Measurements from ENCODE around the gene KDM6A. TPM values are rescaled to one million over a fixed set of nuclear protein-coding genes. Genes with fewer than 3 reads are reported as not detected.
A peak's percentile ranks its signal among the peaks of the same experiment; 100 is the strongest.

The KDM6A gene
- total and polyA plus RNA-seq, 8 donors, result 21.1 to 75.0 (median 49.2) TPM

DNA sequence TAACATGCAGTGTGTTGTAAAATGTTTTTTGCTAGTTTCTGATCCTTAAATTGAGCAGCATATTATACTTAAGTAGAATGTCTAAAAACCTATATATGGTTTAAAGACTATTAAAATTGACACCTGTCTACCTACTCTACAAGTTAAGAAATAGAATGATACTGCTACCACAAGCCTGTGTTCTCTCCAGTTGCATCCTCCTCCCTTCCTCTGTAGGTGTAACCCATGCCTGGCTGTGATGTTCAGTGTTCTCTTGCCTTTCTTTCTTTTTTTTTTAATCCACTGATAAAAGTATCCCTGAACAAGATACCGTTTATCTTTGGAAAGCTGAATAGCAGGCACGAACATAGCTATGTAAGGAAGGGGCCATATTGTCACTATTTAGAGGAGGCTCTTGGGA, 99.1 kb downstream of the KDM6A start:
- Histone ChIP-seq H3K27me3 (no peaks in the 10 kb centered on the region), H3K36me3 (no peaks in the 10 kb centered on the region), H3K4me1 (no peaks in the 10 kb centered on the region), H3K4me3 (no peak overlapping the region), H3K9me3 (no peaks in the 10 kb centered on the region), H3K27ac (no peak overlapping the region)
- TF ChIP-seq, protein P1, sequence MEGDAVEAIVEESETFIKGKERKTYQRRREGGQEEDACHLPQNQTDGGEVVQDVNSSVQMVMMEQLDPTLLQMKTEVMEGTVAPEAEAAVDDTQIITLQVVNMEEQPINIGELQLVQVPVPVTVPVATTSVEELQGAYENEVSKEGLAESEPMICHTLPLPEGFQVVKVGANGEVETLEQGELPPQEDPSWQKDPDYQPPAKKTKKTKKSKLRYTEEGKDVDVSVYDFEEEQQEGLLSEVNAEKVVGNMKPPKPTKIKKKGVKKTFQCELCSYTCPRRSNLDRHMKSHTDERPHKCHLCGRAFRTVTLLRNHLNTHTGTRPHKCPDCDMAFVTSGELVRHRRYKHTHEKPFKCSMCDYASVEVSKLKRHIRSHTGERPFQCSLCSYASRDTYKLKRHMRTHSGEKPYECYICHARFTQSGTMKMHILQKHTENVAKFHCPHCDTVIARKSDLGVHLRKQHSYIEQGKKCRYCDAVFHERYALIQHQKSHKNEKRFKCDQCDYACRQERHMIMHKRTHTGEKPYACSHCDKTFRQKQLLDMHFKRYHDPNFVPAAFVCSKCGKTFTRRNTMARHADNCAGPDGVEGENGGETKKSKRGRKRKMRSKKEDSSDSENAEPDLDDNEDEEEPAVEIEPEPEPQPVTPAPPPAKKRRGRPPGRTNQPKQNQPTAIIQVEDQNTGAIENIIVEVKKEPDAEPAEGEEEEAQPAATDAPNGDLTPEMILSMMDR (IDR thresholded peaks at IDR 0.05), result no peak
- DNase-seq (no peak), ATAC-seq (no peak)
- intact Hi-C loops (cut with DNase I), result no loop called here

DNA sequence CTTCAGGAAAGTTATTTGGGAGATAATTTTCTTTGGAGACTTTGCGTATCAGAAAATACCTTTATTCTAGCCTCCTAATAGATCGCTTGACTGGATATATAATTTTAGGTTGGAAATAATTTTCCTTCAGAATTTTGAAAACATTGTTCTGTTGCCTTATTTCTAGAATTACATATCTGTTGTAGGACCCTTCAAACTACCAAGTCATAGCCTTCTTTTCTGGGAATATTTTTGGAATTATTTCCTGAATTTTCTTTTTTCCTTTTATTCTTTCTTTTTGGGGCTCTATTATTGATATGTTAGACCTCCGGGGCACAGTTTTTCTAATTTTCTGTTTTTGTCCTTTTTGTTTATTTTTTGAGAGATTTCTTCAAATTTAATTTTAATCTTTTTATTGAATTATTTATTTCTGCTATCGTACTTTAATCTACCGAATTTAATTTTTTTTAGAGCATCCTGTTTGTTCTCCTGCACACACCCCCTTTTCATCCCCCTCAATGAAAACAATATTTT, 100.5 kb downstream of the KDM6A start:
- no peak overlapping the region for H3K4me3 ChIP-seq
- TF ChIP-seq, protein P1 (IDR thresholded peaks at IDR 0.05), result no peak
- H3K36me3 ChIP-seq, result no peaks in the 10 kb centered on the region
- ATAC-seq (no peak), DNase-seq (no peak)
- H3K27ac ChIP-seq, result no peak overlapping the region
- no peaks in the 10 kb centered on the region for H3K27me3 ChIP-seq
- intact Hi-C loops (cut with DNase I), result no loop called here
- H3K4me1 ChIP-seq, result no peaks in the 10 kb centered on the region
- H3K9me3 ChIP-seq, result no peaks in the 10 kb centered on the region

DNA sequence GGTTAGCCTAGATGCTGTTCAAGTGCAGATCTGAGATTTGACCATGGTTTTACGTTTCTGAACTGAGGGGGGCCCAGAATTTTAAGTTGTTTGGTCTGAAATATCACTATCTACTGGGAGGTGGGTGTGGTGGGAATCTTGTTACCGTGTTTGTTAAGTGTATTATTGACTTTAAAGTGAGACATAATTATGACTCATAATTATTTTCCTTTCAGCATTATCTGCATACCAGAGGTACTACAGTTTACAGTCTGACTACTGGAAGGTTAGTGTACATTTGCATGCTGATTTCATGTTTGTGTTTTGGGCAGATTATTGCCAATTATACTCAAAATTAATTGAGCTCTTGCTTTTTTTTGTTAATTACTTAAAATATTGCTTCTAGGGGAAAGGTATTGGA, 101.5 kb downstream of the KDM6A start:
- H3K36me3 ChIP-seq, result no peaks in the 10 kb centered on the region
- H3K4me3 ChIP-seq, result no peak overlapping the region
- TF ChIP-seq, protein P1 (IDR thresholded peaks at IDR 0.05), result no peak
- intact Hi-C loops (cut with DNase I), result no loop called here
- H3K27ac ChIP-seq, result no peak overlapping the region
- no peaks in the 10 kb centered on the region for H3K4me1 ChIP-seq
- ATAC-seq (peak; percentile 57), DNase-seq (no peak)
- H3K9me3 ChIP-seq, result no peaks in the 10 kb centered on the region
- H3K27me3 ChIP-seq, result no peaks in the 10 kb centered on the region

DNA sequence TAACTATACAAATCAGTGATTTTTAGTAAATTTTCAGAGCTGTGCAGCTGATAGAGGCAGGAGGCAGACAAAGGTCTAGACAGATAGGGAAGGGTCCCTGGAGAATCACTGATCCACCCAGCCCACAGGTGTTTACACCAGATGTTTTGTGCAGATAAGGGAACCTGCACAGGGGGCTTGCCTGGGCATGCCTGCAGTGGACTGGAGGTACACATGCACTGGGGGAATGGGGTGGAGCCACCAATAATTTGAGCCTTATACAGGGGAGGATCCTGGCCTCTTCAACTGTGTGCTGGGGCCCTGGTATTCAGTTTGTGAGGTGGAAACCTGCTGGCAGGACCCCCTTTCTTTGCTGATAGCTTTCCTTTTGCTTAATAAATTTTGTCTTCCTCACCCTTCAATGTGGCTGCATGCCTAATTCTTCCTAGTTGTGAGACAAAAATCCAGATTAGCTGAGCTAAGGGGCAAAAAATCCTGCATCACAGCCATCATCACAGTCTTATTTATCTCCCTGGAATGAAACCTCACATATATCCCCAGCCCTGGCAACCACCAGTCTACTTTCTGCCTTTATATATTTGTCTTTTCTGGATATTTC, 102.8 kb downstream of the KDM6A start:
- no peak overlapping the region for H3K4me3 ChIP-seq

DNA sequence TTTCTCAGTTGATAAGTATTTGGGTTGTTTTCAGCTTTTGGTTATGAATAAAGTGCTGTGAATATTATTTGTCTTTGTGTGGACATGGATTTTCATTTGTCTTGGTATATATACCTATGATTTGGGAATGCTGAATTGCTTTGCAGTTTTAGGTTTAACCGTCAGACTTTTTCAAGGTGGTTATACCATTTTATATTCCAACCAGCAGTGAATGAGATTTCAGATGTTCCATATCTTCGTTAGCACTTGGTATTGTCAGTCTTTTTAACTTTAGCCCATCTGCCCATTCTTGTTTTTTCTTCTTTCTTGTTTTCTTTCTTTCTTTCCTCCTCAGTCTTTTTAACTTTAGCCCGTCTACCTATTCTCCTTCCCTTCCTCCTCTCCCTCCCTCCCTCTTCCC, 106.0 kb downstream of the KDM6A start:
- Histone ChIP-seq H3K4me3 (no peak overlapping the region), H3K36me3 (no peaks in the 10 kb centered on the region), H3K27me3 (no peaks in the 10 kb centered on the region), H3K4me1 (no peaks in the 10 kb centered on the region), H3K27ac (no peak overlapping the region), H3K9me3 (no peaks in the 10 kb centered on the region)
- TF ChIP-seq, protein P1 (IDR thresholded peaks at IDR 0.05), result no peak
- ATAC-seq (no peak), DNase-seq (no peak)
- intact Hi-C loops (cut with DNase I), result no loop called here

More for the DNA sequence above, 102.8 kb downstream of the KDM6A start:
- intact Hi-C loops (cut with DNase I), result no loop called here
- no peak for ATAC-seq
- H3K27ac ChIP-seq, result no peak overlapping the region
- no peaks in the 10 kb centered on the region for H3K27me3 ChIP-seq
- TF ChIP-seq, protein P1 (IDR thresholded peaks at IDR 0.05), result no peak
- no peaks in the 10 kb centered on the region for H3K4me1 ChIP-seq
- no peaks in the 10 kb centered on the region for H3K36me3 ChIP-seq
- no peak for DNase-seq
- no peaks in the 10 kb centered on the region for H3K9me3 ChIP-seq
